Mesendoderm (in vitro differentiated cells): ENCODE measurements around the gene NMU.
"Not testable (repeated sequence)": the region's sequence is repeated elsewhere in the genome, so short reads cannot be mapped to it uniquely, and the experiment has no call there.

Source experiments
- DNase-seq: peaks from one replicate; pipeline ENCODE4 v3.0.0; 2013
- H2AK5ac ChIP-seq: 2 replicates; pipeline ENCODE4 v1.6.1; 2013; ENCODE audit warnings: low read length, inconsistent platforms
- H2BK120ac ChIP-seq: 2 replicates; pipeline ENCODE4 v1.6.1; 2013; ENCODE audit warnings: low read depth, mild to moderate bottlenecking, low read length, moderate library complexity, mixed read lengths
- H2BK15ac ChIP-seq: replicated peaks from 2 replicates; pipeline ENCODE4 v1.6.1; 2013; ENCODE audit warnings: low read depth, mild to moderate bottlenecking, moderate library complexity
- H2BK5ac ChIP-seq: 2 replicates; pipeline ENCODE4 v1.6.1; 2013; ENCODE audit warnings: low read length, inconsistent platforms
- H3K18ac ChIP-seq: 2 replicates; pipeline ENCODE4 v1.6.1; 2013; ENCODE audit warnings: mild to moderate bottlenecking, low read length, mixed read lengths
- H3K23ac ChIP-seq: one replicate; pipeline ENCODE4 v1.6.1; 2013; ENCODE audit warnings: low read length
- H3K27ac ChIP-seq: 2 replicates; pipeline ENCODE4 v1.5.1; 2013; ENCODE audit warnings: low read depth, mild to moderate bottlenecking, inconsistent platforms, low read length, moderate library complexity
- H3K27me3 ChIP-seq: 2 replicates; pipeline ENCODE4 v1.6.1; 2013; ENCODE audit warnings: low read length, control low read depth, mild to moderate bottlenecking, inconsistent platforms; ENCODE audit not compliant: insufficient read depth, poor library complexity
- H3K36me3 ChIP-seq: 2 replicates; pipeline ENCODE4 v1.6.1; 2013; ENCODE audit warnings: low read length, inconsistent platforms; ENCODE audit not compliant: control insufficient read depth, insufficient read depth
- H3K4ac ChIP-seq: one replicate; pipeline ENCODE4 v1.6.1; 2013; ENCODE audit warnings: low read depth, mild to moderate bottlenecking, low read length, moderate library complexity
- H3K4me1 ChIP-seq: 2 replicates; pipeline ENCODE4 v1.6.1; 2013; ENCODE audit warnings: low read depth, low read length, inconsistent platforms; ENCODE audit not compliant: control insufficient read depth
- H3K4me2 ChIP-seq: 2 replicates; pipeline ENCODE4 v1.6.1; 2013; ENCODE audit warnings: low read length
- H3K4me3 ChIP-seq: 2 replicates; pipeline ENCODE4 v1.5.1; 2013; ENCODE audit warnings: mild to moderate bottlenecking, low read length
- H3K56ac ChIP-seq: one replicate; pipeline ENCODE4 v1.6.1; 2013; ENCODE audit warnings: low read length
- H3K79me1 ChIP-seq: 2 replicates; pipeline ENCODE4 v1.6.1; 2013; ENCODE audit warnings: low read length, inconsistent platforms
- H3K79me2 ChIP-seq: 2 replicates; pipeline ENCODE4 v1.6.1; 2013; ENCODE audit warnings: mild to moderate bottlenecking, low read length; ENCODE audit not compliant: control insufficient read depth, insufficient read depth
- H3K9ac ChIP-seq: 2 replicates; pipeline ENCODE4 v1.6.1; 2013; ENCODE audit warnings: low read length, inconsistent platforms
- H4K5ac ChIP-seq: one replicate; pipeline ENCODE4 v1.6.1; 2013; ENCODE audit warnings: low read length
- H4K8ac ChIP-seq: one replicate; pipeline ENCODE4 v1.6.1; 2013; ENCODE audit warnings: low read depth, mild to moderate bottlenecking, control low read depth, low read length, moderate library complexity
- WGBS: extraction: QIAGEN DNeasy Blood & Tissue Kit; methylation state at CpG from one replicate; pipeline ENCODE4 v1.1.7; 2013; ENCODE audit warnings: low lambda C conversion rate, missing lambda C conversion rate; ENCODE audit not compliant: insufficient coverage; ENCODE audit errors: extremely low coverage; 5-methylcytosine and 5-hydroxymethylcytosine counted together

The NMU gene

GRCh38 chr4:55636656-55636999, 530 bp upstream of the NMU start:
- H3K79me1 ChIP-seq = no peaks in the 10 kb centered on the region
- H3K23ac ChIP-seq = no peak overlapping the region
- H3K9ac ChIP-seq = peak overlapping the region; percentile 66
- no peak overlapping the region for H3K4ac ChIP-seq
- H2BK15ac ChIP-seq = no peak overlapping the region
- no peaks in the 10 kb centered on the region for H3K36me3 ChIP-seq
- H4K8ac ChIP-seq = no peak overlapping the region
- peak; percentile 29 for DNase-seq
- peak overlapping the region; percentile 67 for H3K4me2 ChIP-seq
- no peaks in the 10 kb centered on the region for H3K27me3 ChIP-seq
- H2BK5ac ChIP-seq = no peak overlapping the region
- H3K56ac ChIP-seq = peak overlapping the region; percentile 80
- H3K27ac ChIP-seq = no peak overlapping the region
- H3K18ac ChIP-seq = peak overlapping the region; percentile 21
- H2BK120ac ChIP-seq = no peak overlapping the region
- WGBS = no CpG with 5 or more reads among the region's 7 CpGs
- no peaks in the 10 kb centered on the region for H3K79me2 ChIP-seq
- H3K4me3 ChIP-seq = no peak overlapping the region
- peaks cover 8% of the 10 kb centered on the region for H3K4me1 ChIP-seq
- no peak overlapping the region for H4K5ac ChIP-seq
- H2AK5ac ChIP-seq = no peak overlapping the region

- H3K4me2 ChIP-seq = peak overlapping the region; percentile 67
- no peaks in the 10 kb centered on the region for H3K27me3 ChIP-seq
- H3K4me1 ChIP-seq = peaks cover 8% of the 10 kb centered on the region
- no peak overlapping the region for H4K8ac ChIP-seq
- no peaks in the 10 kb centered on the region for H3K36me3 ChIP-seq
- no peak overlapping the region for H3K27ac ChIP-seq
- no peak overlapping the region for H4K5ac ChIP-seq
- DNase-seq = peak; percentile 44
- no peak overlapping the region for H2BK120ac ChIP-seq
- peak overlapping the region; percentile 44 for H3K4me3 ChIP-seq
- no peak overlapping the region for H2BK15ac ChIP-seq
- no peak overlapping the region for H3K23ac ChIP-seq
- H3K4ac ChIP-seq = no peak overlapping the region
- no peaks in the 10 kb centered on the region for H3K79me2 ChIP-seq
- peak overlapping the region; percentile 66 for H3K9ac ChIP-seq
- H2BK5ac ChIP-seq = no peak overlapping the region
- H3K18ac ChIP-seq = no peak overlapping the region
- peak overlapping the region; percentile 80 for H3K56ac ChIP-seq
- no CpG with 5 or more reads among the region's 11 CpGs for WGBS
- H2AK5ac ChIP-seq = no peak overlapping the region
- no peaks in the 10 kb centered on the region for H3K79me1 ChIP-seq
Observed at GRCh38 chr4:55635282-55635681, 816 bp downstream of the NMU start.

DNA sequence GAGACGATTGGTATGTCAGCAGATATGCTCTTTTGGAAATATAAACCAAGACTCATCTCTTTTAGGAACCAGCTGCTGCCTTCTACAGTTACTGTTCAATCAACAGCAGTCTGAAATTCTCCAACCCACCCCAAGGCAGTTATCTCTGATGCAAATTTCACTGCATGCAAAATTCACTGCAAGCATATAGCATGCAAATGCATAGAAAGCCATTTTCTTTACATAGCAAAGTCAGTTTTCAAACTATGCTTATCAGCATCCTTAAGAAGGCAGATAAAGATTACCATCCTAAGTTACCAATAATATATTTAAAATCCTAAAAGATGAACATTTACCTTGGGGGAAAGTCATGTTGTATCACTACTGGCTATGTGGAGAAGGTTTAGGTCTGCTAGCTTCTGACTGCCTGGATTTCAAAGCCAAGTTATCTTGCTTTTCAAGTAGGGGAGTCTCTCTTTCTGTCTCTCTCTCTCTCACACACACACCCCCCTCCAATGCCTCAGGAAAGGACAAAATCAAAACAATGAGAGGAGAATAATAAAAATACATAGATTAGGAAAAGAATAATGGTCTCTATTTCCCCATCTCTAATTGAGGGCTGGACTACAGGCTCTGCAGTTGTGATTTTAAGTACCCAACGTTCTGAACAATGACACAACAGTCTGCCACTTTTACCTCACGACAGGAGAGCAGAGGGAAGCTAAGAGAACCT, 1.5 kb downstream of the NMU start:
- H3K36me3 ChIP-seq = no peaks in the 10 kb centered on the region
- no peak overlapping the region for H3K4ac ChIP-seq
- H3K18ac ChIP-seq = no peak overlapping the region
- no peak overlapping the region for H4K5ac ChIP-seq
- peak; percentile 26 for DNase-seq
- no peak overlapping the region for H3K27ac ChIP-seq
- H3K23ac ChIP-seq = no peak overlapping the region
- H3K56ac ChIP-seq = peak overlapping the region; percentile 80
- no CpG with 5 or more reads among the region's 3 CpGs for WGBS
- H3K79me2 ChIP-seq = no peaks in the 10 kb centered on the region
- peaks cover 8% of the 10 kb centered on the region for H3K4me1 ChIP-seq
- H3K4me3 ChIP-seq = no peak overlapping the region
- no peak overlapping the region for H2BK120ac ChIP-seq
- H3K9ac ChIP-seq = peak overlapping the region; percentile 66
- H3K79me1 ChIP-seq = no peaks in the 10 kb centered on the region
- no peaks in the 10 kb centered on the region for H3K27me3 ChIP-seq
- H4K8ac ChIP-seq = no peak overlapping the region
- H3K4me2 ChIP-seq = peak overlapping the region; percentile 67
- no peak overlapping the region for H2BK15ac ChIP-seq
- H2AK5ac ChIP-seq = no peak overlapping the region
- no peak overlapping the region for H2BK5ac ChIP-seq

DNA sequence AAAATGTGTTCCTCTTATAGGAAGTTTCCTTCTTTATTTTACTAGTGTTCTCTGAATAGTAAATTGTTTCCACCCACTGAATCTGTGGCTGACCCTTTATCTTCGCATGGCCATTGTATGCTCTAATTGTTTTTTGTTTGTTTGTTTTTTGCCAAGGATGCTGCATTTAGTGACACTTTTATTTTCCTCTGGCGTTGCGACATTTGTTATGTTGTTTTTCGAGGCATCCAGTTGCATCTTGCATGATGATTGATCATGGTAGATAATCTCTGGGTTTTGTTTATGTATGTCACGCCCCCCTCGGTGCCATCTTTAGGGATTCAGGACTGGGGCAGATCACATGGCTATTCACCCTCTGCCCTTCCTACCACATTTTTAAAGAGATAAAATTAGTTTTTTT, 2.2 kb downstream of the NMU start:
- Histone ChIP-seq H3K4me2 (no peak overlapping the region), H3K18ac (no peak overlapping the region), H2BK120ac (no peak overlapping the region), H4K8ac (no peak overlapping the region), H3K4ac (no peak overlapping the region), H3K4me1 (peaks cover 8% of the 10 kb centered on the region), H3K9ac (no peak overlapping the region), H3K36me3 (no peaks in the 10 kb centered on the region), H3K23ac (no peak overlapping the region), H4K5ac (no peak overlapping the region), H3K27me3 (no peaks in the 10 kb centered on the region), H2AK5ac (no peak overlapping the region), H3K27ac (no peak overlapping the region), H2BK15ac (no peak overlapping the region), H3K79me1 (no peaks in the 10 kb centered on the region), H3K4me3 (no peak overlapping the region), H3K56ac (no peak overlapping the region), H2BK5ac (no peak overlapping the region), H3K79me2 (no peaks in the 10 kb centered on the region)
- WGBS = no CpG with 5 or more reads among the region's 6 CpGs
- DNase-seq = peak; percentile 41

DNA sequence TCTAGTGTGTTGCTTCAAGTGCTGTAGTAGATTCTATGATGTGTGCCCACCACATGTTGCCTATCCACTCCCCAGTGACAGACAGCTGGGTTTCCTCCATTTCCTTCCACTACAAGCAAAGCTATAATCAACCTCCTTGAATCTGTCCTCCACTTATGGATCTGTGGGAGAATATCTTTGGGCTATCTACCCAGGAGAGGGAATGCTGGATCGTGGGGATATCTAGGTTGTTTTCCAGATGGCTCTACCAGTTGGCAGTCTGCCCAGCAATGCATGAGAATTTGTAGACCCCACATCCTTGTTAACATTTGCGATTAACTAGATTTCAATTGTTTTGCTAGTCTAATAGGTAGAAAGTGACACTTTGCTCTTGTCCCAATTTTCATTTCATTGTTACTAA, 10.3 kb downstream of the NMU start:
- H2BK15ac ChIP-seq = no peak overlapping the region
- H3K36me3 ChIP-seq = no peaks in the 10 kb centered on the region
- H3K27me3 ChIP-seq = no peaks in the 10 kb centered on the region
- WGBS = no CpG with 5 or more reads among the region's 2 CpGs
- H2BK5ac ChIP-seq = no peak overlapping the region
- DNase-seq = no peak
- no peaks in the 10 kb centered on the region for H3K79me1 ChIP-seq
- H3K23ac ChIP-seq = no peak overlapping the region
- no peak overlapping the region for H4K5ac ChIP-seq
- H3K27ac ChIP-seq = no peak overlapping the region
- H3K4me1 ChIP-seq = no peaks in the 10 kb centered on the region
- H2AK5ac ChIP-seq = no peak overlapping the region
- H4K8ac ChIP-seq = no peak overlapping the region
- H3K4me2 ChIP-seq = no peak overlapping the region
- H3K4ac ChIP-seq = no peak overlapping the region
- H3K79me2 ChIP-seq = no peaks in the 10 kb centered on the region
- no peak overlapping the region for H3K18ac ChIP-seq
- H2BK120ac ChIP-seq = no peak overlapping the region
- no peak overlapping the region for H3K9ac ChIP-seq
- H3K56ac ChIP-seq = no peak overlapping the region
- H3K4me3 ChIP-seq = no peak overlapping the region

GRCh38 chr4:55624063-55624462, 12.0 kb downstream of the NMU start:
- H2BK5ac ChIP-seq, H3K9ac ChIP-seq, H4K8ac ChIP-seq, H3K79me1 ChIP-seq, H3K23ac ChIP-seq, H3K18ac ChIP-seq, H3K36me3 ChIP-seq, H3K4me2 ChIP-seq, H3K4me3 ChIP-seq, H2BK15ac ChIP-seq, H2BK120ac ChIP-seq, H2AK5ac ChIP-seq, DNase-seq, H3K27me3 ChIP-seq, H3K27ac ChIP-seq, H3K56ac ChIP-seq, H3K4me1 ChIP-seq, H4K5ac ChIP-seq, H3K79me2 ChIP-seq, H3K4ac ChIP-seq: not testable (repeated sequence)
- WGBS = no CpG with 5 or more reads among the region's 1 CpG
